IPS-NIHi11 (cell line): Measurements from ENCODE around the gene PDE4A.
"Not testable (repeated sequence)": the region's sequence is repeated elsewhere in the genome, so short reads cannot be mapped to it uniquely, and the experiment has no call there.

Experiments
- DNase-seq: peaks from one replicate; pipeline ENCODE4 v3.0.0; 2012; ENCODE audit warnings: mixed read lengths, low spot score

Gene PDE4A

DNA sequence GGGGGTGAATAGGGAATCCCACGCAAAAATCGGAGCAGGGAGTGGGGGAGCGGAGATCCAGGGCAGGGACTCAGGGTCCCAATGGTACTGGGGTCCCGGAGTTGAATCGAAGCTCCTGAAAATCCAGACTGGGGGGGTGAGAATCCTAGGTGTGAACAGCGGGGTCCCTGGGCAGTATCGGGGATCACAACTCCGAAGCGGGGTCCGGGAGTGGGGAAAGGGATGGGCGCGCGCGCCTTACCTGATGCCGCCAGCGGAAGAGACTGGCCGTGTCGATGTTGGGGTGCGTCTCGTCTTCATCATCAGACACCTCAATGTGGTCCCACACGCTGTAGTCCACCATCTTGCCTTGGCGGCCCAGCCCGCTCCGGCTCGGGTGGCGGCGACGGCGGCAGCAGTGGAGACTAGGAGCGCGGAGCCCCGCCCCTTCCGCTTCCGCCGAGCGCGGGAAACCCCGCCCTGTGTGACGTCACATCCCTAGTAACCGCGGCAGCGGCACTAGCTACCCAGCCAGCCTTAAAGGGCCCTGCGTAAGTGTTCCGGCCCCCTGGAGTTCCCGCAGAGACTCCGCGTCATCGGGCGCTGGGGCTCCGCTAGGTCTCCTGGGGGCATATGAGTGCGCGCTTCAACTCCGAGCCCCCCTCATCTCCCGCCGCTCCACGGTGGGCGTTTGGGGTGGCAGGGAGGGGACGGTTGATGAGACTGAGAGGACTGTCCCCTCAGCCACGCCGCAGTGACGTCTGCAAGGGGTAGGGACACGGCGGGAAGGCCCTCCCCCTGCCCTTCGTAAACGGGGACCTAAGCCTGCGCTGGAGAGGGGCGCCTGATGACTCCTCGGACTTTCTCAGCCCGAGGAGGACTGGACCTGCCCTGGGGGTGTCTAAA, 17.0 kb upstream of the PDE4A start, which contains the start of gene CDC37:
Gene CDC37, minus strand, starts transcription at position 406 of the 885 bp plus-strand sequence. Its CDS starts 63 bp downstream, at position 343.
- peak; percentile 99 for DNase-seq

DNA sequence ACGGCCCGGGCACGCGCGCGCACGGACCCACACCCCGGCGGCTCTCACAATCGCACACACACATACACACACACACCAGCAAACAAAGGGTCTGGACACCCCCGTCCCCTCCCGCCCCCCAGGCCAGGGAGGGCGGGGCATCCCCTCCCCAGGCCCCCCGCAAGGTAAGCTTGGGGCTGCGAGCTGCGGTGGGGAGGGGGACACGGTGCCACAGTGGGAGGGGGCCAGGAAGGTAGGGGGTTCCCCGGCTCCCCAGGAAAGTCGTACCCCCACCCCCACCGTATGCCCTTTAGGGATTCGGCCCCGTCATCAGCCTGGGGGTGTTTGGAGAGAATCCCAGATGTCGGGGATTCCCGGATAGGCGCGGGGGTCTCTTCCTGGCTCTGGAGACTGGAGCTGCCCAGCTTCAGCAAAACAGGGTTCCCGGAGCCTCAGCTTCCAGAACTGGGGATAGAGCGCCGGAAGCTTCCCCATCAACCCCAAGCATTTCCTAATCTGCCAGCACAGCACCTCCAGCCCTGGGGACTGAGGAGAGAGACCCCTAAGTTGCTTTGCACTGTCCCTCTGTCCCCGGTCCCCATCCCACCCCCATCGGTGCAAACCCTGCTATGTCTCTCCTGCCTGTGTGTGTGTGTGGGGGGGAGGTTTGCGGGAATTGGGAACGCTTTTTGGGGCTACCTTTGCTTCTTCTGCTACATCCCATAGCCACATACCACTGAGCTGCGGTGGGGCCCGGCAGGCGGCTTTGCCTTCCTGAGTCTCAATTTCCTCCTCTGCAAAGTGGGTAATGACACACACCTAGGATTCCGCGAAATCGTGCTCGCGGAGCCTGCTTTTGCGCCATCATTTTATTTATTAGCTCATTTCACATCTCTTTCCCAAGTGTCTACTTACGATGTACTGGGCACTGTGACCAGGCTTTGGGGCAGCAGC, 15.2 kb upstream of the PDE4A start:
- no peak for DNase-seq

DNA sequence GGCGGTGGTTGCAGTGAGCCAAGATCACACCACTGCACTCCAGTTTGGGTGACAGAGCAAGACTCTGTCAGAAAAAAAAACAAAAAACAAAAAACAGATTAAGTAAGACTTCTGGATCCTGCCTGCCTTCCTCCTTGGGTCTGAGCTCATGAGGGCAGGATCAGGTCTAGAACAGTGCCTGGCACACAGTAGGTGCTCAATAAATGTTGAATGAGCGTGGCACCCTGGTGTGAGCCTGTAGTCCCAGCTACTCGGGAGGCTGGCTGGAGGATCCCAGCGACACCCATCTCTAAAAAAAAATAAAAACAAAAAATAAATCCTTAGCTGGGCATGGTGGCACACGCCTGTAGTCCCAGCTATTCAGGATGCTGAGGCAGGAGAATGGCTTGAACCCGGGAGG, 14.1 kb upstream of the PDE4A start:
- DNase-seq = no peak

DNA sequence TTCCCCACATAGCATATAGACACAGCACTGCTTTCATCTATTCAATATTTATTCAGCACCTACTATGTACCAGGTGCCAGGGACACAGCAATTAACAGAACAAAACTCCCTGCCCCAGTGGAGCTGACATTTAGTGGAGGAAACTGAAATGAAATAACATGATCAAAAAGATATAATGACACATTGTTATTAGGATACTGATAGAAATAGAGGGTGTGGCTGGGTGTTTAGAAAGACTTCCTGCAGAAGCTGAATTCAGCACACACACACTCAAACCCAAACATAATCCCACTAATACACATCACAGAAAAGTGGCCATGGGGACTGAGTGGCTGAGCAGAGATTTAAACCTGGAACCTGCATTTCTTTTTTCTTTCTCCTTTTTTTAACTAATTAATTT, 13.2 kb upstream of the PDE4A start:
- DNase-seq = no peak

DNA sequence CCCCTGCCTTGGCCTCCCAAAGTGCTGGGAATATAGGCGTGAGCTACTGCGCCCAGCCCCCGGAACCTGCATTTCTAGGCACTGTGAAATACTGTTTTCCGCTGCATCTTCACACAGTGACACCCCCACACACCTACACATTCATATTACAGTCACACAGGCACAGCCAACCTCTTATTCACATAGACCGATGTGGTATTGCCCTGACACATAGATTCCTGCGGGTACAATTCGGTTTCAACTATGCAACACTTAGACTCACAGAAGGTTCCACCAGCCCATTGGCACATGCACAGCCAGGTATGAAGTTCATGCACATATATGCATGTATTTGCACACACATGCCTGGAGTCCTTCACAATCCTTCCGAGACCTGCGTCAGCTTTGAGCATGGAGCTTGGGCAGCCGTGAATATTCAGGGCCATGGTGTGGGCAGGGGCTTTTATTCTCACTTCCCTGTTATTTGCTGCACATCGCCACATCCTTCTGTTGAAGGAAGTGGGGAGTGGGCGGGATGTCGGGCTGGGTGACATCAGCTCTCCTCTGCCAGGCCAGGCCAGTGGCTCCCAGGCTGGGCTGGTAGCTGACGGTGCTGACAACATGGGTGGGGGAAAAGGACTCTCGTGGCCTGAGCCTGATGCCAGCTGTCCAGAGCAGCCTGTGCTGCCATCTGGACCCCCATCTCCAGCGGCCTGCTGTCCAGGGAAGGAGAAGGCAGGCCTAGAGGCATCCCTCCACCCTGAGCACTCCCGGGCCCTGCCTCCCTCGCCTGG, 11.6 kb upstream of the PDE4A start:
- no peak for DNase-seq

DNA sequence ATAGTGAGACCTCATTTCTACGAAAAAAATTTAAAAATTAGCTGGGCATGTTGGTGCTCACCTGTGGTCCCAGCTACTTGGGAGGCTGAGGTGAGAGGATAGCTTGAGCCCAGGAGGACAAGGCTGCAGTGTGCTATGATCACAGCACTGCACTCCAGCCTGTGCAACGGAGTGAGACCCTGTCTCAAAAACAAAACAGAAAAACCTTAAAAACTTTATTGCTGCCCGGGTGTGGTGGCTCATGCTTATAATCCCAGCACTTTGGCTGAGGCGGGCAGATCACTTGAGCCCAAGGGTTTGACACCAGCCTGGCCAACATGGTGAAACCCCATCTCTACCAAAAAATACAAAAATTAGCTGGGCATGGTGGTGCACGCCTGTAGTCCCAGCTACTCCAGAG, 9.1 kb upstream of the PDE4A start:
- DNase-seq = not testable (repeated sequence)

DNA sequence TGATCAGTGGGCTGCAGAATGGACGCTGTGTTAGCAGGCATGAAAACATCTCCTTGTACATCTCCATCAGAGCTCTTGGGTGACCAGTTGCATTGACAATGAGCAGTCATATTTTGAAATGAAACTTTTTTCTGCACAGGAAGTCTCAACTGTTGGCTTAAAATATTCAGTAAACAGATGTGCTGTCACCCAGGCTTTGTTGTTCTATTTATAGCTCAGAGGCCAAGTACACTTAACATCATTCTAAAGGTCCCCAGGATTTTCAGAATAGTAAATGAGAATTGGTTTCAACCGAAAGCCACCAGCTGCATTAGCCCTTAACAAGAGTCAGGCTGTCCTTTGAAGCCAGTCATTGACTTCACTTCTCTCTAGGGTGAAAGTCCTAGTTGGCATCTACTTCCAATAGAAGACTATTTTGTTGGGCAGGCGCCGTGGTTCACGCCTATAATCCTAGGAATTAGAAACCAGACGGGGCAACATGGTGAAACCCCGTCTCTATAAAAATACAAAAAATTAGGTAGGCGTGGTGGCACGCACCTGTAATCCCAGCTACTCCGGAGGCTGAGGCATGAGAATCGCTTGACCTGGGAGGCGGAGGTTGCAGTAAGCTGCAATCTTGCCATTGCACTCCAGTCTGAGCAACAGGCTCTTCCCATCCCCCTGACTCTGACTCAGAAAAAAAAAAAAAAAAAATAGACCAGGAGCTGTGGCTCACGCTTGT, 7.9 kb upstream of the PDE4A start:
- no peak for DNase-seq

DNA sequence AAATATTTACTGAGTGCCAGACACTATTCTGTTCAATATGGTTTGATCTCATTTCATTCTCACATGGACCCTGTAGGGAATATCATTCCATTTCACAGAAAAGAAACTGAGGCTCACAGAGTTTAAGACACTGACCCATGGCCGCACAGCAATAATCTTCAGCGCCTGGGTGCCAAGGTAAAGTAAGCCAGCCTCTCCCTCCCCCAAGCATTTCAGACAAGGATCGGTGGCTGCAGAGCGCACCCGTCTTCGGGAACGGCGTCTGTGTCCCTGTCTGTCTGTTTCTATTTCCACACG, 4.3 kb upstream of the PDE4A start:
- DNase-seq = no peak

DNA sequence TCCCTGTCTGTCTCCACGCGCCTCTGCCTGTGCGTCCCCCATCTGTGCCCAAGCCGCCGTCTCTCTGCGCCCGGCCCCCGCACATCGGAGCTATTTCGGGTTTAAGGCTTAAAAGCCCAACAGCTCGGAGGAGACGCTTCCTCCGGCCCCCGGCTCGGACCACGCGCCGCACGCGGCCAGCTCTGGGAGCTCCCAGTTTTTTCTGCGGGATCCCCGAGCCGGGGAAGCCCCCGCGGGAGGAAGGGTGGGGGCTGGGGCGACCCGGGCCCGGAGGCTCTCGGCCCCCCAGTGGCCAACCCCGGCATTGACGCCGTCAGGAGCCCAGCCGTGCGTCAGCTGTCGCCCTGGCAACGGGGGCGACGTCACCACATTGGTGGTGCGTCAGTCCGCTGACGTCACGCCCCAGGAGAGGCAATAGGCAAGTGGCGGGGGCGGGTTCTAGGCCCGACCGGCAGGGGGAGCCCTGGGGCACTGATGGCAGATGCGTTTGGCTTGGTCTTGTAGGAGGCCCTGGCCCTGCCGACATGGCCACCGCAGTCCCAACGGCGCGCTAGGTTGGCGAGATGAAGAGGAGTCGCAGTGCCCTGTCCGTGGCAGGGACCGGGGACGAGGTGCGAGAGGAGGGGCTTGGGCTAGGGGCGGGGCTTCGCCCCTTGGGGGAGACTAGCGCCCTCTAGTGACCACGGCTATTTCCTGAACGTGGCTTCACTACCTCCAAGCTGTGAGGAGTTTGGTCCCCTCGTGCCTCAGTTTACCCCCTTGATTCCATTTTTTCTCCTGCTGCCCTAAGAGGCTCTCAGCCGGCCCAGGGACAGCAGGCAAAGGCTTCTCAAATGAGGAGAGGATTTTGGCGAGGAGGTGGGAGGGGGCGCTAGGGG, 3.7 kb upstream of the PDE4A start:
- DNase-seq = peak; percentile 91

DNA sequence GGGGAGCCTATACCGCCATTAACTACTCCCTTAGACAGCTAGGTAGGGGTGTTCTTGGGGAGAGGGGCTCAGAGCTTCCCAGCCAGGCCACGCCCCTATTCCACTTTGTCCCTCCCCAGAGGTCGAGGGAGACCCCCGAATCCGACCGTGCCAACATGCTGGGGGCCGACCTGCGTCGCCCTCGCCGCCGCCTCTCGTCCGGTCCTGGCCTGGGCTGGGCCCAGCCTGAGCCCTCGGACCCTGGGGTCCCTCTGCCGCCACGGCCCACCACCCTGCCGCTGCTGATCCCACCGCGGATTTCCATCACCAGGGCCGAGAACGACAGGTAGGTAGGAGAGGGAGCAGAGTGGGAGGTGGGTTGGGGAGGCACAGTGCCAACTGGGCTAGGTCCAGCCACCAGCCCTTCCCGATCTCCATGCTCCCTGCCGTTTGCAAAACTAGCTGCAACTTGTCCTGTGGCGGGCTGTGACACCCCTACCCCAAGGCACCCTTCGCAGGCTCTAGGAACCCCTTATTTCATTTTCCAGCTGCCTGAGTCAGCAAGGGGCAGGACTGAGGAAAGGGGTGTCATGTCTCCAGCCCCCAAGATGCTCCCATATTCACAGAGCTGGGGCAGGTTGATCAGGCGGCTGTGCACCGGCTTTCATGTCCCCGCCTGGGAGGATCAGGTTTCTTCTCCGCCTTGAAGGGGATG, 2.6 kb upstream of the PDE4A start:
- DNase-seq = peak; percentile 42

DNA sequence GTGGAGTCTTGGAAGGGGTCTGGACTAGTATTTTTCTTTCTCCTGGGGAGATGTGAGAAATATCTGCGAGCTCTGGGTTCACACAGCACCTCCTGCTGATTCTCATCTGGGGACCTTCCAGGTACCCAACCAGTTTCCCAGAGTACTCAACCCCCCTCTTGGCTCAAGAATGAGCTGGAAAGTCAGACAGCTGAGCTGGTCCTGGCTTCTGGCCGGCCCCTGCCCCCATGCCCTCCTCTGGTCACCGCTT, 2.2 kb upstream of the PDE4A start:
- no peak for DNase-seq

DNA sequence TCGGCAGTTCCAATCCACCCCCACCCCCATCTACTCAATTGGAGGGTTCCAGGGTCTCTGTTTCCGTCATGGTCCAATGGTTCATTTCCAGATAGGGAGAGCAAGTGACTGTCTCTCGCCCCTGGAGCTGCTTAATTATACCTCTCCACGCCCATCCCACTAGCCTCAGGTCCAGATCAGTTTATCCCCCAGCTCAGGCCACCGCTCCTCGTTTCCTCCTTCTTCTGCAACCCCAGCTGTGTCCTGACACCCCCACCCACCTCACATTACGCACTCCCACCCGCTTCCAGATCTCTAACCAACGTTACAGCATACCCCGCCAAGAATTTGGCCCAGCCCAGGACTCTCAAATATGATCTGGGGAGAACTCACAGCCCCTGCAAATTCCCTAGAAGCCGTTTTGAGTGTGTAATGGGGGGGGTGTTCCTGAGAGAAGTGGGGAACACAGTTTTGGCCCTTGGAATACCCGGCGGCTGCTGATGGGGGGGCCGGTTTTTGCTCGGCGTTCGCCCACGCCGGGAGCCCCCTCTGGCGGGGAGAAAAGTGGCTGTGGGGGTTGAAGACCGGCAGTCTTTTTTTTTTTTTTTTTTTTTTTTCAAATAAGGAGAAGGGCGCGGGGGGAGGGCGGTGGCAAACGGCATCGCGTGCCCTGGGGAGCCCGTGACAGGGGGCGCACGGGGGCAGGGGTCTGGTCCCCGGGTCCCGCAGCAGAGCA, 1.7 kb upstream of the PDE4A start:
- peak; percentile 30 for DNase-seq

DNA sequence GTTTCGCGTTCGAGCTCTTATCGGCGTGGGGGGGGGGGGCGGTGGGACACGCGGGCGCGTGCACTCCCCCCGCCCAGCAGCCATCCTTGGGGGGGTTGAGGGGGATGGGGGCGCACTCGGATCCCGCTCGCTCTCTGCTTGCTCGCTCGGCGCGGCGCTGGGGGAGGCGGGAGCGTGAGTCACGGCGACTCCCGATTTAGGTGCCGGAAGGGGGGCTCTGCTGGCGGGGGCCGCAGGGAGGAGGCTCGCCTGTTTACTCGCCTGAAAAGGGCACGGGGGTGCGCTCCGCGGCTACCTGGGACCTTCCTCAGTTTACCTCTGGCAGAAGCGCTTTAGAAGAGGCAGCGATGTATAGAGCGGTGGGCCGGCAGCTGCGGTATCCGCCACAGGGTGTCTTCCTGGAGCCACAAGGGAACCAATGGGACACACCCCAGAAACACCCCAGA, 1.1 kb upstream of the PDE4A start:
- DNase-seq = peak; percentile 17

DNA sequence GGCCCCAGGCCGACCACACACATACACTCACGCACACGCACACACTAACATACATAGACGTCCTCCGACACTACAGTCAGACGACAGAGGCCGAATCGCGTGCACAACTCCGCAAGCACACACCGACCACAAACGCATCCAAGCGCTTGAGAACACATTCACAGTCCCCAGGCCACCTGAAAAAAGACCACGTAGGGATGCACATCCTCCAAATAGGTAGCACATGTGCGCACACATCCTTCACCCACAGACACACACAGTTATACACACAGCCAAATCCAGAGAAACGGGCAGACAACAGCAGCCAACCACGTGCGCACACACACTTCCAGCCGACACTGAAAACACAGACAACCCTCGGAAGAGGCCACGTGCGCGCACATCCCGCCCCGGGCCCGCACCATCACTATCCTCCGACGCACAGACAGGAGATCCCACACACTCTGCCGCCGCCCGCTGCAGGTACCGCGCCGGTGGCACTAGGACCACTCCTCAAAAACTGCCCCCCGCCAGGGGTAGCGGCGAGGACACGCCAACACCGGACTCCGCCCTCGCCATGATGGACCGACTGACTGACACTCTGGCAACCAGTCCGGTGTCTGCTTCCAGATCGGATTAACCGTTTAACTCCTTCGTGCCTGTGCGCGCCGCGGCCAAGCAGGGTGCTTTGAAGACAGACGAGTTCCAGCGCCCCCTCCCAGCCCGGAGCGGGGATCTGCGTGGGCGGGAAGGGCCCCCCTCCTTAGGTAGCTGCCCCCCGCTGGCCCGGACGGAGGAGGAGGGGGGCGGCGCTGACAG, 493 bp upstream of the PDE4A start:
- DNase-seq = peak; percentile 89

DNA sequence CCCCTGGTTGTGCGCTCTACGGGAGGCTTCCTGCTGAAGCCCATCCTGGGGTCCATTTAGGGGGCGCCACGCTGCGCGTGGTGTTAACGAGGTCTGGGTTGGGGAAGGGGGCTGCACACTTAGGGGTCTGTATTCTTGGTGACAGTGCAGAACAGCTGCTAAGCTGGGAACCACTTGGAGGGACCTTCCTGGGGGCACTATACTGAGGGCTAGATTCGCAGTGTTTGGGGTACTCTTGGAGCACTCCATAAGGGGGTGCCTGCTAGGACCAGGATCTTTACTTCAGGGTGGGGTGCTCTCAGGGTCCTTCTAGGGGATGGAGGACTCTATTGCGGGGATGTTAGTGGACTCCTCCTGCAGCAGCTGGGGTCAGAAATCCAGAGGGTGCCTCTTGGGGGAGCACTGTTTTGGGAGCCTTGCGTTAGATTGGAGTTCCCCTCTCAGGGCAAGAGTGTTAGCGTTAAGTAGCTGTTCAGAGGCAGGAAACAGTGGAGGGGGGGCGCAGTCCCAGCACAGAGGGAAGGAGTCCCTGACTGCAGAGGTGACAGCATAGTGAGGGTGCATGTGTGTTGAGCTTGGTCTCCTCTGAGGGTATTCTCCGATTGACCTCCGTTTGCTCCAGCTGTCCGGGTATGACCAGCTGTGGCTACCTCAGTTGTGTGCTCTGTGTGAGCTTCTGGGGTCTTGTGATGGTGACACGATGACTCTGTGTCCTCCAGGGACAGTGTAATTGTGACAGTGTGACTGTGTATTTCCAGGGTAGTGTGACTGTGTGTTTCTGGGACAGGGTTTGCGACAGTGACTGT, 1.1 kb downstream of the PDE4A start:
- peak; percentile 0 for DNase-seq

DNA sequence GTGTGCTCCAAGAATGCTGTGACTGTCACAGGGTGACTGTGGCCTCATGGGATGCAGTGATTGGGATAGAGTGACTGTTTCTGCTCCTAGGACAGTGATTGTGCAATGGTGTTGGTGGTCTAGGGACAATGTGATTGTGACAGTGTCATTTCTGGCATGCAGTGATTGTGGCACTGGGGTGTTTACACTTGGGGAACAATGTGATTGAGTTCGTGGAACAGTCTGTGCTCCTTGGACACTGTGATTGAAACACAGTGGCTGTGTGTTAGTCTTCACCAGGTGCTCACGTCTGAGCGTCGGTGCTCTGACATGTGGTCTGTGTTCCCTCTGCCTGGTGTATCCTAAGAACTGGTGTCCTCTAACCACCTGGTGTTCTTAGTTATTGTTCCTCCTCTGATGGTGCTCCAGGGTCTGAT, 1.7 kb downstream of the PDE4A start:
- peak; percentile 1 for DNase-seq

DNA sequence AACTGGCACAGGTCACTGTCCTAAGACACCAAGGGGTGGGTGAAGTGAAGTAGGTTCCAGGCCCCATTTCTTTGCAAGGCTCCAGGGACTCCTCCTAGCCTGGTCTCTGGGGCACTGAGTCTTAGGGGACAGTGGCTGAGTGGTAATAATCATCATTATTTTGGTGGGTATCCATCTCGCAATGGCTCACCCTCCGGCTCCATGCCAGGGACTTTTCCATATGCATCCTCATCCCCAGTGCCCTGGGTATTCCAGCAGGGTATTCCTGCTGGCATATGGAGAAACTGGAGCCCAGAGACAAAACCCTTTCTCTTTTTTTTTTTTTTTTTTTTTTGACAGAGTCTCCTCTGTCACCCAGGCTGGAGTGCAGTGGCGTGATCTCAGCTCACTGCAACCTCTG, 2.5 kb downstream of the PDE4A start:
- no peak for DNase-seq
